Upper lobe of right lung (tissue), 1 donor: Measurements from ENCODE around the gene PROX2. TPM values are rescaled to one million over a fixed set of nuclear protein-coding genes. Genes with fewer than 3 reads are reported as not detected.
A peak's percentile ranks its signal among the peaks of the same experiment; 100 is the strongest.

ENCODE experiments used
- ATAC-seq: fragments of 200-7000 bp; cut with Tn5 transposase; one replicate; pipeline ENCODE4 v1.9.1; 2020; ENCODE audit warnings: mild to moderate bottlenecking, moderate library complexity
- DNase-seq: peaks from one replicate; pipeline ENCODE4 v3.0.0-alpha.2; 2020
- H3K27ac ChIP-seq: fragments of 200-600 bp; one replicate; pipeline ENCODE4 v1.8.0; 2022
- H3K27me3 ChIP-seq: fragments of 200-600 bp; one replicate; pipeline ENCODE4 v1.8.0; 2022; ENCODE audit warnings: mild to moderate bottlenecking
- H3K36me3 ChIP-seq: fragments of 200-600 bp; one replicate; pipeline ENCODE4 v1.8.0; 2022
- H3K4me1 ChIP-seq: fragments of 200-600 bp; one replicate; pipeline ENCODE4 v1.8.0; 2022
- H3K4me3 ChIP-seq: fragments of 200-600 bp; one replicate; pipeline ENCODE4 v1.8.0; 2022; ENCODE audit warnings: mild to moderate bottlenecking
- H3K9me3 ChIP-seq: fragments of 200-600 bp; one replicate; pipeline ENCODE4 v1.8.0; 2022
- intact Hi-C: fragments of 100-400 bp; cut with DNase I; formaldehyde crosslinking; loops from one replicate; pipeline ENCODE4 v1.11.0; 2022
- total RNA-seq: library from RNA; stranded (reverse); fragmentation: NEBNext Ultra II Directional; extraction: Animal tissue kit (Norgen Biotek cat#: 25700); gene quantifications from one replicate; pipeline ENCODE4 v1.2.1, GENCODE V29; 2021
- TF ChIP-seq, protein P1 (sequence below): fragments of 200-600 bp; IDR thresholded peaks from one replicate; pipeline ENCODE4 v1.8.0; 2022; ENCODE audit warnings: antibody characterized with exemption
- donor health status: DM: no; HTN: yes; CAD: no; lungs with severe emphysema.

PROX2 gene
- total RNA-seq, 1 donor from 2014 or later: not detected

DNA sequence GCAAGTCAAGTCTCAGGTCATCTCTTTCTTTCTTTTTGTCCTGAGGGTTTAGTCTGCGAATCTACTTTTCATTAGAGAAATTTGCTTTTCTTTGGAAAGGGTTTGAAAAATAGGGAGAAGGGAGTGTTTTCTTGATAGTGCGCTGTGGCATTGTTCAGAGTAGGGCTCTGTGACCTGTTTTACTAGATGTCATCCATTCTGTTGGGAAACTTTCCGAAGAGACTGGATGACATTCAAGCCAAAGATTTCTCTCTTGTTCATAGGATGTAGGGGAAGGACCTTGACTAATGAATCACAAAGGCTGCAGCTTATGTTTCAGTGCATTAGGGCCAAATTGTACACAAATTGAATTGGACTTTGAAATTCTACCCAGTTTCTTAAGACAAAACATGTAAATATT lies 20.5 kb upstream of the PROX2 start:
- Histone ChIP-seq H3K4me1 (peaks cover 7% of the 10 kb centered on the region), H3K4me3 (no peak overlapping the region), H3K27ac (no peak overlapping the region), H3K27me3 (no peaks in the 10 kb centered on the region), H3K9me3 (no peaks in the 10 kb centered on the region), H3K36me3 (peaks cover 100% of the 10 kb centered on the region)
- DNase-seq (no peak), ATAC-seq (no peak)
- intact Hi-C loops: no loop called here
- TF ChIP-seq, protein P1, sequence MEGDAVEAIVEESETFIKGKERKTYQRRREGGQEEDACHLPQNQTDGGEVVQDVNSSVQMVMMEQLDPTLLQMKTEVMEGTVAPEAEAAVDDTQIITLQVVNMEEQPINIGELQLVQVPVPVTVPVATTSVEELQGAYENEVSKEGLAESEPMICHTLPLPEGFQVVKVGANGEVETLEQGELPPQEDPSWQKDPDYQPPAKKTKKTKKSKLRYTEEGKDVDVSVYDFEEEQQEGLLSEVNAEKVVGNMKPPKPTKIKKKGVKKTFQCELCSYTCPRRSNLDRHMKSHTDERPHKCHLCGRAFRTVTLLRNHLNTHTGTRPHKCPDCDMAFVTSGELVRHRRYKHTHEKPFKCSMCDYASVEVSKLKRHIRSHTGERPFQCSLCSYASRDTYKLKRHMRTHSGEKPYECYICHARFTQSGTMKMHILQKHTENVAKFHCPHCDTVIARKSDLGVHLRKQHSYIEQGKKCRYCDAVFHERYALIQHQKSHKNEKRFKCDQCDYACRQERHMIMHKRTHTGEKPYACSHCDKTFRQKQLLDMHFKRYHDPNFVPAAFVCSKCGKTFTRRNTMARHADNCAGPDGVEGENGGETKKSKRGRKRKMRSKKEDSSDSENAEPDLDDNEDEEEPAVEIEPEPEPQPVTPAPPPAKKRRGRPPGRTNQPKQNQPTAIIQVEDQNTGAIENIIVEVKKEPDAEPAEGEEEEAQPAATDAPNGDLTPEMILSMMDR: no peak

DNA sequence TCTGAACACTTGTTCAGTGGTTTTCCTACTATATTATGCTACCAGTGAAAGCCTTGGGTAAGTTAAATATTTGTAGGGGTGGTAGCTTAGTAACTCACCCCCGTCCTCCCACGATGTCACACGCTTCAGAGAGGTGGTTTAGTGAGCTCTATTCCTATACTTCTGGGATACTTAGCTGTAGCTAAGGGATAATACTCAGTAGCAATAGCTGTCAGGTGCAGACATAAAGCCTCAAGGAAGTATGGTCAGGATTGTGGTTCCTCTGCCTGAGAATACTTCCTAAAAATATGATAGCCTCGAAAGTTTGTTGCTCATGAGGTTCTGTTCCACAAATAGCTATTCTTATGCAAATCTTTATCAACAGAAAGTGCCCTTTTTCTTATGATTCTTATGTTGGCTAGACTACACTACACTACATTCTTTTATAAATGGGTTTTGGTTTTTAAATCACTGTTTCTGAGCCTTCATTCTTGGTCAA lies 17.7 kb upstream of the PROX2 start:
- peak; percentile 72 for ATAC-seq
- Histone ChIP-seq H3K9me3 (no peaks in the 10 kb centered on the region), H3K4me3 (no peak overlapping the region), H3K27ac (no peak overlapping the region), H3K27me3 (no peaks in the 10 kb centered on the region), H3K36me3 (peaks cover 100% of the 10 kb centered on the region), H3K4me1 (peaks cover 12% of the 10 kb centered on the region)
- no peak for DNase-seq
- intact Hi-C loops: no loop called here
- TF ChIP-seq, protein P1: no peak

DNA sequence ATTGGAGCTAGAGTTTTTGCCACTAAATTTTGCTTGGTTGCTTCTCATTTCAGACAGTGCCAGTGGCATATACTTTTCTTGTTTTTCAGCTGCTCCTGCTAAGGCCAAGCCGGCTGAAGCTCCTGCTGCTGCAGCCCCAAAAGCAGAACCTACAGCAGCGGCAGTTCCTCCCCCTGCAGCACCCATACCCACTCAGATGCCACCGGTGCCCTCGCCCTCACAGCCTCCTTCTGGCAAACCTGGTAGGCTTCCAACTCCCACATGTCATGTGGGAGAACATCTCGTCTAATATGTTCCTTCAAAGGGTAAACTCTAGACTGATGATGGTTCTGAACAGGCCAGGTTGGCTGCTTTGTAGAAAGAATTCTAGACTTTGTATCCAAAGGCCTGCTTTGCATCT lies 16.8 kb upstream of the PROX2 start:
- ATAC-seq: peak; percentile 52
- no peak overlapping the region for H3K4me3 ChIP-seq
- no peaks in the 10 kb centered on the region for H3K9me3 ChIP-seq
- H3K4me1 ChIP-seq: peaks cover 17% of the 10 kb centered on the region
- intact Hi-C loops: no loop called here
- TF ChIP-seq, protein P1: no peak
- DNase-seq: no peak
- H3K36me3 ChIP-seq: peaks cover 93% of the 10 kb centered on the region
- no peak overlapping the region for H3K27ac ChIP-seq
- no peaks in the 10 kb centered on the region for H3K27me3 ChIP-seq

DNA sequence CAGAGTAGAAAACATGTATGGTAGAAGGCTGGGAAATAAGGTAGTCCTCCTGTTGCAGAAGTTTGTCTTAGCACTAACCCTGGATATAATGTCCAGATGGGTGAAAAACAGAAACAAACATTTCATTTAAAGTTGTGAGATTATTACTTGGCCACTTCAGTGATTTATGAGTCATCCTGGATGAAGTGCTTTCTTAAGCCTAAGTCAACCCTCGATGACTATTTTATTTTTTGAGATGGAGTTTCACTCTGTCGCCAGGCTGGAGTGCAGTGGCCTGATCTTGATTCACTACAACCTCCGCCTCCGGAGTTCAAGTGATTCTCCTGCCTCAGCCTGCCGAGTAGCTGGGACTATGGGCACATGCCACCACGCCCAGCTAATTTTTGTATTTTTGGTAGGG lies 15.9 kb upstream of the PROX2 start:
- intact Hi-C loops: no loop called here
- DNase-seq (no peak), ATAC-seq (peak; percentile 65)
- Histone ChIP-seq H3K36me3 (peaks cover 92% of the 10 kb centered on the region), H3K9me3 (no peaks in the 10 kb centered on the region), H3K4me1 (peaks cover 22% of the 10 kb centered on the region), H3K27me3 (no peaks in the 10 kb centered on the region), H3K27ac (no peak overlapping the region), H3K4me3 (no peak overlapping the region)
- TF ChIP-seq, protein P1: no peak

DNA sequence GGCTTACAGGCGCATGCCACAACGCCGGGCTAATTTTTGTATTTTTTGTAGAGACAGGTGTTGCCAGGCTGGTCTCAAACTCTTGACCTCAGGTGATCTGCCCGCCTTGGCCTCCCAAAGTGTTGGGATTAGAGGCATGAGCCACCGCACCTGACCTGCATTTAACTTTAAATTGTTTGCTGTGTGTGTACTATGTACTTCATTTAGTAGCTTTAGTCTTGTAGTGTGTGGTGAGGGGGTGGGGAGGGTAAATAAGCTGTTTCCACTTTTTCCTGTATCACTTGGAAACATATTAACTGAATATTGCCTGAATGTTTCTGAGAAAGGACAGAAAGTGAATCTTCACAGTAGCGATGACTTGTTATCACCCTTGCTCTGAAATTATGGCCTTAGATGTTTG lies 14.3 kb upstream of the PROX2 start:
- no peak for DNase-seq
- H3K9me3 ChIP-seq: no peaks in the 10 kb centered on the region
- TF ChIP-seq, protein P1: no peak
- H3K27ac ChIP-seq: no peak overlapping the region
- no peak overlapping the region for H3K4me3 ChIP-seq
- no peaks in the 10 kb centered on the region for H3K27me3 ChIP-seq
- intact Hi-C loops: no loop called here
- peaks cover 90% of the 10 kb centered on the region for H3K36me3 ChIP-seq
- peaks cover 35% of the 10 kb centered on the region for H3K4me1 ChIP-seq
- no peak for ATAC-seq
